GM11168 (cell line): ENCODE measurements around the gene IQCK.

ENCODE experiments used
- in situ Hi-C: fragments of 300-500 bp; cut with MboI; formaldehyde crosslinking; loops from one replicate; pipeline ENCODE4 v1.12.0; 2022; ENCODE audit warnings: low sequenced_read_pairs; ENCODE audit not compliant: unreplicated experiment

The IQCK gene

DNA sequence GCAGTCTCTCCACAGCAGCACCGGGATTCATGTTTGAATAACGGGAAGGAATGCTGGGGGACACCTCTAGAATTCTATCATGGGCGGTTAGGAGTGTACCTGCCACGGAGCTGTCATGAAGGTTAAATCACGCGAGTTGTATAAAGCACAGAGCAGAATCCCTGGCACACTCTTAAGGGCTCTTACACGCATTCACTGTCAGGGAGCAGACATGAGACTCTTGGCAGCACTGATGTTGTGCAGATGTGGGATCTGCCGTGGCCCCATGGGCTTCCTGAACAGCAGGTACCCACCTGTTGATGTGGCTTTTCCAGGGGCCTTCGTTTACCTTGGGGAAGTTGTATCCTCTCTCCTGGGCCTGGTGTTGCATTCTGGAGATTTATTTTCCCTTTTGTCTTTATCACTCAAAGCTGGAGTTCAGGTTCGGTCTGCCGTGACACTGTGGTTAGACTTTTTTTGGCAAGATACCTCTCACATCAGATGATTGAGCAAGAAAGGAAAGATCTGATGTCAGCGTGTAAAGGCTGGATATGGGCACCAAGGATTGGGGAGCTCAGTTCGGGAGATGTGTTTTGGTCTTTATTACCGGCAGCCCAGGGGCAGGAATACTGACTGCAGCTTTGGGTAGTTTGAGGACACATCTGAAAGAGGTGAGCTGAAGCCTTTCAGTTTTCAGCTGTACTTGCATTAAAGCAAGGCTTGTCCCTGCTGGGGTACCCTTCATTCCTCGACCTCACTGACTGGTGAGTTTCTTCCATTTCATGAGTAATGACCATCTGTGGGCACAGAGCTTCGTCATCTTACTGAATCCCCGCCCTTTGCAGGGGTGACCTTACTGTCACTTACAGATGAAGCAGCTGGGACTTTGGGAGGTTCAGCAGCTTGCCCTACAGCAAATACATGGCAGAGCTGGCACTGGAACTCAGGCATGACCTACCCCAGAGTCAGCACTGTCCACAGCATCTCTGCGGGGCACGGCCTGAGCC, 19.3 kb upstream of the IQCK start:
- in situ Hi-C loops = no loop called here

DNA sequence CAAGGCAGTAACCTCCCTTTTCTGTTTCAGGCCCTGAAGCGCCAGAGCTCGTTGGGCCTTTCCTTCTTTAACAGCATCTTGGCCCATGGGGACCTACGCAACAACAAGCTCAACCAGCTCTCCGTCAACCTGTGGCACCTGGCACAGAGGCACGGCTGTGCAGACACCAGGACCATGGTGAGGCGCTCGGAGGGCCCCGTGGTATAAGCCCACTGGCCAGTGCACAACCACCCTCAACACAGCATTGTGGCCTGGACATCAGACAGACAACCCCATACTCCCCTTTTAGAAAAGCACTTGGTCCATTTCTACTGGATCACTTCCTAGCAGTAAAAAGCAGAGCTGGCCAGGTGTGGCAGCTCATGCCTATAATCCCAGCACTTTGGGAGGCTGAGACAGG, 18.6 kb upstream of the IQCK start:
- in situ Hi-C loops = no loop called here

DNA sequence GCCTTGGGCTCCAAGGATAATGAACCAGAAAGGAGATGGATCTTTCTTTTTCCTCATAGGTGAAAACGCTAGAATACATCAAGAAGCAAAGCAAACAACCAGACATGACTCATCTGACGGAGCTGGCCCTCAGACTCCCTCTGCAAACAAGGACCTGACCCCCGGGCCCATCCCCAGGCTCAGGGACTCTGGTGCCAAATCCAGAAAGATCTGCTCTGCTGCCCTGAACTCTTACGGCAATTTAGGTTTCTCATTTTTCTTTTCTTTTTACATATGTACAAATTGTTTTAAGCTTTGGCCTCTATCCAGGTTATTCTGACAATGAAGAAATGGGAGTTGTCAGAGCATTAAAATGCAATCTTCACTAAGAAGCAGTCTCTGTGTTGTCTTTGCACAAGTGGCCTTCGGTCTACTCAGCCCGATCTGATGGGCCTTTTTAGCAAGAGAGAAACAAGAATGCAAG, 17.7 kb upstream of the IQCK start:
- in situ Hi-C loops = no loop called here

DNA sequence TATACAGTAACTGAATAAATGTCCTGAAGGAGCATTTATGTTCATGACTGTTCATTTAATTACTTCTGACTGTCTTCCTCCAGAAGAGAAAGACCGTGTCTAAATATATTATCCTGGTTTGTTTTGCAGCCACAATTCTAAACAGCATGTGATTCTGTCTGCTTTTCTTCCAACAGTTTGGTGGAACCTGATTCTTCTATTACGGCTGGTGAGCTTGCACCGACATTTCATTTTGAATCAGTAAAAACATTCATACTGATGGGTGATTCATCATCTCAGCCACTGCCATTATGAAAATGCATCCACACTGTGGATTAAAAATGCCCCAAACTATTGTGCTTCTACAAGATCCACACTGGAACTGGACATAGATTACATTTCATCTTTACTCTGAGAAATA, 17.0 kb upstream of the IQCK start:
- in situ Hi-C loops = no loop called here

DNA sequence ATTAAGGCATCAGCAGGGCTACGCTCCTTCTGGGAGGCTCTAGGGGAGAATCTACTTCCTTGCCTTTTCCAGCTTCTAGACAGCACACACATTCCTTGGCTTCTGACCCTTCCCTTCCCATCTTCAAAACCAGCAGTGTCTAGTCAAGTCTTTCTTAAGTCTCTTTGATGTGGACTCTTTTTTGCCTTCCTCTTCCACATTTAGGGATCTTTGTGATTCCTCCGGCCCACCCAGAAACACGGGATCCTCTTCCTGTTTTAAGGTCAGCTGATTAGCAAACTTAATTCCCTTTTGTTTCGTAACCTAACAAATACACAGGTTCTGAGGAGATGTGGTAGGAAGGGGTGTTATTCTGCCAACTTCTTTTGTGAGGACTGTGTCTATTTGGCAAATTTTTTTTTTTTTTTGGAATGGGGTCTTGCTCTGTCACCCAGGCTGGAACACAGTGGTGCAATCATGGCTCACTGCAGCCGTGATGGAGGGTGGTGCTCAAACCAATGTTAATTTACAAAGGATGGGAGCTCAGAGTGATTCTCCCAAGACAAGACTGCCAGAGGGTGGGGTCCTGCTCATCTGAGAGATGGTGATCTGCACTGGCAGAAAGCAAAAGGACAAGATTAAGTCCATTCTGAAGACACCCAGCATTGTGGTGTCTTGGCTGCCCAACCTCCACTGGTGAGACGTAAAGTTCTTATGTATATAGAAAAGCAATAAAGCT, 14.7 kb upstream of the IQCK start:
- in situ Hi-C loops = no loop called here

DNA sequence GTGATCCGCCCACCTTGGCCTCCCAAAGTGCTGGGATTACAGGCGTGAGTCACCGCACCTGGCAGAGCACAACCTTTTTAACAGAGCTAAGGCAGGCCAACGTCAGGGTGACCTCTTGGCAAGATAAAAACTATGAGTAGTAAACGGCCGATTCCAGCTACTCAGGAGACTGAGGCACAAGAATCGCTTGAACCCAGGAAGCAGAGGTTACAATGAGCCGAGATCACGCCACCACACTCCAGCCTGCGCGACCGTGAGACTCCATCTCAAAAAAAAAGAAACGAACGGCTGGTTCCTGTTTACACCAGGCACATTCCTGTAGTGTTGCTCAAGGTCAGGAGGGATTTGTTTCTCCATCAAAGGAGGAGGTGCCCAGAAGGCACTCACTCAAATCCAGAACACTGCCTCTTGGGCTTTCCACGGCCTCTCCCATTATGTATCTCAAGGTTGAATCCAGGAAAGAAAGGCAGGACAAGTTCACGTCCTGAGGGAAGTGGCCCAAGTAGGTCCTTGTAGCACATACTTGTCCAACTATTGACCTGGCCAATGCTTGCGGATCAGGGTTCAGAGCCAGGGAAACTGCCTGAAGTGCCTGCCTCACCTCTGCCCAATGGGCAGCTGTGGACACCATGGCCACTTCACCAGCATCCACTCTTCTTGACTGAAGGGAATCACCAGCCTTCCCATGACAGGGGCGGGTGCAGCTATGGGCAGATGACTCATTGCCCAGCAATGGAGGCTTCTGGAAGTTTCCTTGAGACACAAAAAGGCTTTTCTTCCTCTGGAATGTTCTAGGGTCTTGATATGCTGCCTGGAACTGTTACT, 13.5 kb upstream of the IQCK start:
- in situ Hi-C loops = no loop called here

DNA sequence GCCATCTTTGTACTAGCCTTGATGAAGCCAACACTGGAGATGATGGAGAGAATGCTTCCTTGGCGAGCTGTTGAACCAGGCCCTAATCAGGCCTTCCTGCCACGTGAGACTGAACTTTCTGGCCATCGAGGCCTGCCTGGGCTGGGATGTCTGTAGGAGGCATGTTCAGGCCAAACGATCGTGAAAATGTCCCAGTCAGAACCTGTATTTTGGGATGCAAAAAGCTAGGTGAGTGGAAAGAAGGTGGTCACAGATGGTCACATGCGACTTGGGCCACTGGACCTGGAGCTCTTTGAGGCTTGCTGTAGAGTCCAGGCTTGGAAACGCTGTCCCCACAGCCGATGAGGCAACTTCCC, 12.9 kb upstream of the IQCK start:
- in situ Hi-C loops = no loop called here

DNA sequence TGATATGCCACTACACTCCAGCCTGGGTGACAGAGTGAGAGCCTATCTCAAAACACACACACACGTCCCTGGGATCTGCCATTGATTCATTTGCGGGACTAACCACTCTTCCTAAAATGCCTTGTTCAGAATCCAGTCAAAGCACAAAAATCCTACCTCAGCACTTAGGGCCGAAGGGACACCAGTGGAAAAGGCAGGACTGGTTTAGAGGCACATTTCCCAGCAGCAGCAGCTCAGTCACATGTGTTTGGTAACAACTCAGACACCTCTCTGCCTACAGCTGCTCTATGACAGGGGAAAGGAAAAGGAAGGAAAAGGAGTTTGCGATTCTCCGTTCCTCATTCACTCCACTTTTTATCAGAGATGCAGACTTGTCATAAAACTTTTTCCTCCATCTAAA, 12.2 kb upstream of the IQCK start:
- in situ Hi-C loops = no loop called here

DNA sequence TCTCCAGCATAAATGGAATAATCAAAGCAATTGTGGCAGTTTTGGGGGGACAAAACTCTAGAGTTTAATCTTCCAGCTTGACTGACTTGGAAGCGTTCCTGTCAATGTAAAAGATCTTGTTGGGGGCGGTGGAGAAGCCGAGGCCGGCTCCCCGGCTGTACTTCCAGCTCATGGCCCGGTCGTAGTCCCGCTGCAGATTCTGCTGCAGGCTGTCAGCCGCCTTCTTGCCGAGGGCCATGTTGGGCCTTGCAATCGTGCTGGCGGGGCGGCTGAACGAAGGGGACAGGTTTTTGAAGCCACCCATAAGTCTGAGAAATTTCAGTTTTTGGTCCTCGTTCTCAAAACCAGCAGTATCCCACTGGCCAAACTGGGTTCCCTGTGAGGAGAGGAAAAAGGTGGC, 11.2 kb upstream of the IQCK start:
- in situ Hi-C loops = no loop called here

DNA sequence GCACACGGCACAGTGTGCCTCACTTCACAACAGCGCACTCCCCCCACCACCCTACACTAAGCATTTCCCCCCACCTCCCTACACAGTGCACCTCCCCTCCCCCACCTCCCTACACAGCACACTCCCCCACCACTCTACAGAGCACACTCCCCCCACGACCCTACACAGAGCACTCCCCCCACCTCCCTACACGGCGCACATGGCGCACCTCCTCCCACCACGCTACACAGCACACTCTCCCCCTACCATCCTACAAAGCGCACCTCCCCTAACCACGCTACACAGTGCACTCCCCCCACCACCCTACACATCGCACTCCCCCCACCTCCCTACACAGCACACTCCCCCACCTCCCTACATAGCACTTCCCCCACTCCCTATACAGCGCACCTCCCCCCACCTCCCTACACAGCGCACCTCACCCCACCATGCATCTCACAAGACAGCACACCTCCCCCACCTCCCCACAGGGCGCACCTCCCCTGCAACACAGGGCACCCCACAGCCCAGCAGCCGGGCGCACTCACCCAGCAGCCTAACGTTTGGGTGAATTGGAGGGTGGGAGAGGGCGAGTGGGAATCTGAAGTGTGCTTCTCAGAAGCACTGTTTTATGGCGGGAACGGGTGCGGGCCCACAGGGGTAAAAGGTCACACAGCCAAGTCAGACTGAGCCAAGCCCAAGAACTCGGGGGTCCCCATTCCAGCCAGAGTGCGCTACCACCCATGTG, 10.3 kb upstream of the IQCK start:
- in situ Hi-C loops = no loop called here

DNA sequence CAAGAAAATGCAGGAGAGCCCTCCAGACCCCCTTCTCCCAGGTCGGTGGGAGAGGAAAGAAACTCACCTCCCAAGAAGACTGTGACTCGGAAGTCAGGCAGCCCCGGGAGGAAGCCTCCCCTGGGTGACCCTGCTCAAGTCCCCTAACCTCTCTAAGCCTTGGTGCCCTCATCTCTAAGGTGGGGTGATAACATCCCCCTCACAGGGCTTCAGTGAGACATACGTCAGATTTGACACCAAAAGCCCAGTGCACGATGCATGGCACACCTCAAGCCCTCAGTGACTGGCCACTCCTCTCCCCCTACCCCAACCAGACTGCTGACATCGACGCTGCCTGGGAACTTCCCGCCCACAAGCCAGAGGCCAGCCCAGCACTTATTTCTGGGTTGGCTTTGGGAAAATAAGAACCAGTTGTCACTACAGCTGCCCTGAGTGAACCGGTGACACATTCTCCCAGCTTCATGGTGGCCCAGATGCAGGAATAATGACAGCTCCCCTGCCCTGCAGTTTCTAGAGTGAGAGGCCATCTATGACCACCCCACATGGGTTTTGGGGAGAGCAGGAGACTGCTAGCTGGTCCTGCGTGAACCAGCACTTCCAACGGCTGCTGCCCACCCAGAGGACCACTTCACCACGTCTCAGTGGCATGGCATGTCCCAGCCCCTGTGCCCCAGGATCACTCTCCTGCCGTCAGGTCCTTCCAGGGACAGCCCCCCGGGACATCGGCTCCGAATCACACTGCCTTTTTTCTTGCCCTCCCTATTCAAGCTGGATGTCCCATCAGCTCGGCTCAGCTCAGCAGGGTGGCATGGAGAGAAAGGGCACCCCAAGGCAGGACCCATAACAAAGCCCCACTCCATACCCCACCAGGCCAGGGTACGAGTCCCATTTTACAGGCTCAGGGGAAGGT, 9.5 kb upstream of the IQCK start:
- in situ Hi-C loops = no loop called here

DNA sequence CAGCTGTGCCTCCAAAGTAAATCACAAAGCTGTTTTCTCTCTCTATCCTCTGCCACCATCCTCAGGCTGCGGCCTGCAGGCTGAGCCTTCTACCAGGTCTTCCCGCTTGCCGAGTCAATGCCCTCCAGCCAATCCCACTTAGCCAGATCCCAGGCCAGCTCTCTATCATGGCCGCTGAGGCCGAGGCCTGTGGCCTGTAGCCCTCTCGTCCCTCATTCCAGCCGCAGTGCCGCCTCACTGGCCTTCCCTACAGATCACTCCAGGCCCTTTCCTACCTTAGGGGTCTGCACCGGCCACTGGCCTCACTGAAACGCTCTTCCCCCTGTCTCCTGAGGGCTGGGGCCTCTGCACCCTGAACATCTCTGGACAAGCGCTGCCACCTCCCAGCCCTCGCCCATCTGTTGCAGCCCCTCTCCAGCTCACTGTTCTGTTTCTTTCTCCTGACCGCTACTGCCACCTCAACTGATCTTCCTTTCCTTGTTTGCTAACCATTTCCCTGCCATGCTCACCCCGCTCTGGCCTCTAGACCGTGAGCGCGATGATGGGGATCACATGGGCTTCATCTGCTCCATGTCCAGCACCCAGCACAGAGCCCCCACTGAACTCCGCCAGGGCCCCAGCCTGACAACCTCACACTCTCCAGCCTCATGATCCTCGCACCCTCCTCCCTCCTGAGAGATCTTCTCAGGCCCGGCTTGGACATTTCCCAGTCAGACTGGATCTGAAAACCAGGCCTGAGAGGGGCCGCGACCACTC, 8.5 kb upstream of the IQCK start:
- in situ Hi-C loops = no loop called here

DNA sequence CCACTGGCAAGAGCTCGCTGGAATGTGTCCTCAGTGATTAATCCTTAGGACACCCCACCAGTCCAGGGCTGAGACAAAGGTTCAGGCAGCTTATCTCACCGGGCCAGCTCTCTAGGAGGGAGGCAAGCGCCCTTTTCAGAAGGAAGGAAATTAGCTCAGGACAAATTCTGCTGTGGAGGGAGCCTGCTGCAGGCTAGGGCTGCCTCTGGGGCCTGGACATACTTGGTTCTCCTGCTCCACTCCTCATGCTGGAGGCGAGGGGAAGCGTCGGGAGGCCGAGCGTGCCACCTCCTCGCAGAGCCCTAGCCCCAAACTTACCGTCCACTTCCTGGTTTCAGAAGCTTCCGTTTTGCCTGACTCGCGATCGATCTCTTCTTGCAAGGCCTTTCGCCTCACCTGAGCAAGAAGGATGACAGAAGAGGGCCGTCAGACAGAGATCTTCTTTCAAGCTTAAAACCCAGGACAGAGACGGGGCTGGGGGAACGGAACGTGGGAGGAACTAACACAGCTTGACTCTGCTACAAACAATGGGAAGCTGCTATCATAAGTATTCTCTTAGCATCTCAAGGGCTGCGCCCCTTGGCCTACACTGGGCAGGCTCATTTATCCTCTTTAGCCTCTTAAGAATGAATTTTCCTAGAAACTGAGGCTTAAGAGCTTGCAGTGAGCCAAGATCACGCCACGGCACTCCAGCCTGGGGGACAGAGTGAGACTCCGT, 7.7 kb upstream of the IQCK start:
- in situ Hi-C loops = no loop called here

DNA sequence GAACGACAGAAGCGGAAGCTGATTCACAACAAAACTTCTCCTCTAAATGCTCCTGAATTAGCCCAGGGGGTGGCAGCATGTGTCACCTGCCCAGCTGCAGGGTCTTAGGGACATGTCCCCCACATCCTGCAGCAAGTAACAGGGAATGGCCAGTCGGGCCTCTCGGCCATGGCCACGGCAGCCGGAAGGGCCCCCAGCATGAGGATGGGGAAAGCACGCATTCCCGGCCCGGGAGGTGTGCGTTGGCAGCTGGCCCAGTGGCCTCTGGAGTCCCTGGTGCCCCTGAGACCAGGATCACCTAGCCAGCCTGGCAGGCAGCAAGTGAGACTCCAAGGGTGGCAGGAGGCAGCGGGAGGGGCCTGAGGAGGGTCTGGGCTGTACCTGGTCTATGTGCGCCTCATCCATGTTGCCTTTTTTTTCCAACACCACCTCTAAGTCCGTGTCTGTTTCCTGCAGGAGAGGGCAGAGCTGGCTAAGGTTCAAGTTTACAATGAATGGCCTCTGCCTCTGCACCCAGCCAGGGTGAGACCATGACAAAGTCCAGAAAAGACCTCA, 7.0 kb upstream of the IQCK start:
- in situ Hi-C loops = no loop called here

DNA sequence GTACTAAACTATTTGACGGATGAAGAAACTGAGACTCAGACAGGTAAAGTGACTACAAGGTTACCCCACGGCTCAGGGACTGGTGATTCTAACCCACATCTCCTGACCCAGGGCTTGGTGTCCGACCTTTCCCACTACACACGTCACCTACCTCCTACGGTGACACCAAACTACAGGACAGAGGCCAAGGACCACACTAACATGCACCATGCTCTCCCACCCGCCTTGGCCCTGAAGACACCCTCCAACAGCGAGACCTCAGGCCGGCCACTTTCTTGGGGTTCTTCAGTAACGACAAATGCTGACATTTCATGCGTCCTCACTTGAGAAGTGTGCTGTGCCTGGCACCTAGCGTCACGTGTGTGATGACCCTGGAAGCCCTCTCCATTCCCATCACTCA, 6.4 kb upstream of the IQCK start:
- in situ Hi-C loops = no loop called here

DNA sequence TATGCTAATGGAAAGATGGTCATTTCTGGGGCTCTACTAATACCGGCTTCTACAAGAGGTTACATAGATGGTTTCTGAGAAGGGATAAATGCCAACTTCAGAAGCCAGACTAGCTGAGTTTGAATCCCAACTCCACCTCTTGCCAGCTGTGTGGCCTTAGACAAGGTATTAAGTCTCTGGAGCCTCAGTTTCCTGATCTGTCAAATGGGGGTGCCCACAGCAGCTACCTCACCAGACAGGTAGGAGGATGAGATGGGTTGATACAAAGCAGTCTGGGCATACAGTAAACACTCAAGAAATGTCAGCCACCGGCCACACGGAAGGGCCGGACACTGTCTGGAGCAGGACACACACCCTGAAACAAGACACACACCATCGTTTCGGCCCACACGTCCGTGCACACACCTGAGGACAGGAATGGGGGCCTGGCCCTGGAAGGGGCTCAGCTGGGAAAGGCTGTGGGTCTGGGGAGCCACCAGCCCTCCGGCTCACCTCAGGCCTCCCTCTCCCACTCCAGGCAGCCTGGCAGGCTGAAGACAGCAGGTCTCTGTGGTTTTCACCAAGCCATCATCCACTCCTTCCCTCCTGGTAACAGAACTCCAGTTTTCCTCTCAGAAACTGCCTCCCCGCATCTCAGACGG, 5.5 kb upstream of the IQCK start:
- in situ Hi-C loops = no loop called here

DNA sequence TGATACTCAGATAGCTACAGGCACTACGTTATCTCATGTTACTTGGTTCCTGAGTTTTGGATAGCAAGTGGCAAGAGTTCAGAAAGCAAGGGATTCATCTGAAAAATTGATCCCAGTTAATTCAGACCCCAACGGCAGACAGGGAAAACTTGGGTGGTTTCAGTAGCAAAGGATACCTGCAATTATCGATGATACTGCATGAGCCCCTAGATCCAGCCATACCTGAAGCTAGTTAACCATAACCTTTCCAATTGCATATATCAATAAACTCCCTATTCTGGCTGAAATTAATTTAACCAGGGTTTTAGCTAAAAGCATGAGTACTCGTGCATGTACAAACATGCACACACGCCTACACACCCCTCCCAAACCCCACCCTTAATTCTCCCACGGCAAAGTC, 4.4 kb upstream of the IQCK start:
- in situ Hi-C loops = no loop called here
